Effector CD4-positive, alpha-beta T cell (primary cell): Measurements from ENCODE around the gene ATG4D.
"Not testable (repeated sequence)": the region's sequence is repeated elsewhere in the genome, so short reads cannot be mapped to it uniquely, and the experiment has no call there.

Source experiments
- DNase-seq: peaks from one replicate; pipeline ENCODE4 v3.0.0-alpha.2; 2020

Gene ATG4D

GRCh38 chr19:10553087-10553667 is 9.5 kb downstream of the ATG4D start:
- DNase-seq, result no peak

- DNase-seq, result peak; percentile 35
Observed at GRCh38 chr19:10553943-10554381, 10.3 kb downstream of the ATG4D start.

GRCh38 chr19:10554760-10555609 is 11.3 kb downstream of the ATG4D start:
- DNase-seq, result no peak

GRCh38 chr19:10555610-10555973 is 11.9 kb downstream of the ATG4D start:
- DNase-seq, result no peak

- DNase-seq, result no peak
Observed at GRCh38 chr19:10557603-10558197, 14.0 kb downstream of the ATG4D start.

- no peak for DNase-seq
Observed at GRCh38 chr19:10560154-10560553, 16.4 kb downstream of the ATG4D start.

- no peak for DNase-seq
Observed at GRCh38 chr19:10562609-10563008, 18.9 kb downstream of the ATG4D start.

- DNase-seq, result peak; percentile 38
Observed at GRCh38 chr19:10565028-10565566, 21.4 kb downstream of the ATG4D start.

GRCh38 chr19:10565567-10566407 is 22.1 kb downstream of the ATG4D start, which contains the start of gene KRI1:
Gene KRI1, minus strand, starts transcription at chr19:10566010. Its CDS starts 11 bp downstream, at chr19:10565999.
- peak; percentile 97 for DNase-seq

GRCh38 chr19:10566408-10566657 is 22.6 kb downstream of the ATG4D start:
- DNase-seq, result no peak

GRCh38 chr19:10566658-10567410 is 23.1 kb downstream of the ATG4D start:
- peak; percentile 34 for DNase-seq

GRCh38 chr19:10567656-10568055 is 24.0 kb downstream of the ATG4D start:
- DNase-seq, result no peak

GRCh38 chr19:10568062-10568825 is 24.5 kb downstream of the ATG4D start:
- no peak for DNase-seq

GRCh38 chr19:10568826-10569651 is 25.3 kb downstream of the ATG4D start, which contains the start of gene CDKN2D:
Gene CDKN2D, minus strand, starts transcription at chr19:10568979. Its CDS starts 326 bp downstream, at chr19:10568653.
- peak; percentile 100 for DNase-seq

- not testable (repeated sequence) for DNase-seq
Observed at GRCh38 chr19:10573793-10574192, 30.1 kb downstream of the ATG4D start.

GRCh38 chr19:10574462-10574861 is 30.8 kb downstream of the ATG4D start:
- no peak for DNase-seq

GRCh38 chr19:10575011-10575716 is 31.5 kb downstream of the ATG4D start:
- no peak for DNase-seq

- no peak for DNase-seq
Observed at GRCh38 chr19:10577951-10578350, 34.2 kb downstream of the ATG4D start.

- peak; percentile 87 for DNase-seq
Observed at GRCh38 chr19:10580979-10581631, 37.4 kb downstream of the ATG4D start.
